Upper lobe of left lung (tissue), 6 donors: ENCODE results near the gene CYBC1. TPM values are rescaled to one million over a fixed set of nuclear protein-coding genes. Genes with fewer than 3 reads are reported as not detected.
A peak's percentile ranks its signal among the peaks of the same experiment; 100 is the strongest.

Experiments
- ATAC-seq, 2 donors: fragments of 200-7000 bp; cut with Tn5 transposase; one replicate each; pipeline ENCODE4 v1.9.1; 2022; ENCODE audit warnings: mild to moderate bottlenecking in 2 of 2, moderate library complexity in 2 of 2; ENCODE audit not compliant: low FRiP score in 2 of 2
- DNase-seq, 2 donors: peaks; one replicate each; pipeline ENCODE4 v3.0.0-alpha.2; 2019 to 2020
- H3K27ac ChIP-seq, 4 donors: fragments of 200-600 bp; sonication (generic); one replicate each; pipeline ENCODE4 v1.5.1; 2016 to 2019
- H3K27me3 ChIP-seq, 4 donors: fragments of 200-600 bp; sonication (generic); one replicate each; pipeline ENCODE4 v1.5.1; 2017 to 2019
- H3K36me3 ChIP-seq, 4 donors: fragments of 200-600 bp; sonication (generic); one replicate each; pipeline ENCODE4 v1.5.1; 2016 to 2019
- H3K4me1 ChIP-seq, 4 donors: fragments of 200-600 bp; sonication (generic); one replicate each; pipeline ENCODE4 v1.5.1; 2018 to 2019
- H3K4me3 ChIP-seq, 4 donors: fragments of 200-600 bp; sonication (generic); one replicate each; pipeline ENCODE4 v1.5.1; 2017 to 2019; ENCODE audit warnings: mild to moderate bottlenecking in 2 of 4, moderate library complexity in 1 of 4
- H3K9me3 ChIP-seq, 4 donors: fragments of 200-600 bp; sonication (generic); one replicate each; pipeline ENCODE4 v1.5.1; 2018 to 2019
- CTCF ChIP-seq, 6 experiments: fragments of 450-650 bp in 4 of 6; fragments of 200-600 bp in 2 of 6; sonication (generic) in 2 of 6; IDR thresholded peaks; one replicate each; pipeline ENCODE4 v1.5.1; 2016 to 2019; ENCODE audit warnings: antibody characterized with exemption in 6 of 6
- EP300 ChIP-seq, 4 donors: sonication (generic); formaldehyde crosslinking; IDR thresholded peaks; one replicate each; pipeline ENCODE4 v1.5.1; 2017; ENCODE audit warnings: antibody characterized with exemption in 4 of 4, control low read depth in 2 of 4
- POLR2A ChIP-seq, 4 donors: fragments of 450-650 bp; IDR thresholded peaks; one replicate each; pipeline ENCODE4 v1.5.1; 2016 to 2017; ENCODE audit warnings: antibody characterized with exemption in 4 of 4, mild to moderate bottlenecking in 2 of 4
- POLR2AphosphoS5 ChIP-seq, 2 donors: sonication (generic); formaldehyde crosslinking; IDR thresholded peaks; one replicate each; pipeline ENCODE4 v1.5.1; 2017; ENCODE audit warnings: antibody characterized with exemption in 2 of 2
- WGBS, 2 donors: methylation state at CpG; one replicate each; pipeline ENCODE4 v1.1.5; 2017 to 2018; 5-methylcytosine and 5-hydroxymethylcytosine counted together
- total RNA-seq, 6 donors: library from RNA; depleted of rRNA in 4 of 6; stranded (reverse); fragments of >200 nt in 4 of 6; gene quantifications; one replicate each; pipeline versions ENCODE4 v1.1.0 to v1.2.1, GENCODE V29; 2016 to 2021
- donor health status: DM: no; HTN: no; CAD: no; lungs with moderate emphysema.
- donor health status: DM: no; HTN: yes; CAD: no; lungs with severe emphysema.

CYBC1 gene
- 100 to 1,000 TPM in 3 of 6 donors, 10 to 100 TPM in 3; 74.9 to 193 (median 108) TPM for total RNA-seq

GRCh38 chr17:82450357-82451106 is at the start of gene CYBC1:
CYBC1 (minus strand) TSS chr17:82450752; CDS start chr17:82449254, 1,498 bp downstream.
- H3K4me1 ChIP-seq: peaks cover 39 to 50% (median 42%) of the 10 kb centered on the region in 4 donors
- H3K27me3 ChIP-seq: no peaks in the 10 kb centered on the region
- 1% methylated on average over 49 to 91 of the region's 91 CpGs for WGBS, 2 donors

GRCh38 chr17:82497483-82498405 is 47.2 kb upstream of the CYBC1 start:
- Histone ChIP-seq H3K9me3 (no peaks in the 10 kb centered on the region), H3K27me3 (no peaks in the 10 kb centered on the region), H3K27ac (peak overlapping the region; percentile 81 to 91 (median 84)), H3K36me3 (no peaks in the 10 kb centered on the region), H3K4me3 (peak overlapping the region; percentile 46 to 69 (median 54)), H3K4me1 (peaks cover 17 to 39% (median 25%) of the 10 kb centered on the region in 4 donors)
- ATAC-seq (peak; percentile 20 to 62), DNase-seq (peak; percentile 53 to 89)
- TF ChIP-seq POLR2A (IDR thresholded peaks at IDR 0.05) (no peak), POLR2AphosphoS5 (IDR thresholded peaks at IDR 0.05) (no peak), CTCF (IDR thresholded peaks at IDR 0.05) (no peak), EP300 (IDR thresholded peaks at IDR 0.05) (no peak)
- WGBS, 2 donors: 7 to 16% methylated on average over 29 to 58 of the region's 66 CpGs

More at GRCh38 chr17:82450357-82451106, at the start of gene CYBC1:
- no peaks in the 10 kb centered on the region for H3K9me3 ChIP-seq
- peaks cover 0 to 17% (median 1%) of the 10 kb centered on the region in 4 donors for H3K36me3 ChIP-seq
- TF ChIP-seq POLR2AphosphoS5 (IDR thresholded peaks at IDR 0.05): peak; percentile 91 to 95
- TF ChIP-seq CTCF (IDR thresholded peaks at IDR 0.05): peak in 4 of 6 experiments; percentile 27 to 54 (median 30)
- peak in 3 of 4 donors; percentile 62 to 91 (median 63) for TF ChIP-seq POLR2A (IDR thresholded peaks at IDR 0.05)
- peak; percentile 90 to 94 (median 94) for TF ChIP-seq EP300 (IDR thresholded peaks at IDR 0.05)
- H3K4me3 ChIP-seq: peak within 1 kb of the TSS; percentile 71 to 84 (median 80)
- H3K27ac ChIP-seq: peak within 1 kb of the TSS; percentile 90 to 97 (median 94)
- DNase-seq (peak; percentile 92 to 99), ATAC-seq (peak; percentile 95 to 98)

- Histone ChIP-seq H3K27ac (peak overlapping the region; percentile 81 to 91 (median 84)), H3K27me3 (no peaks in the 10 kb centered on the region), H3K9me3 (no peaks in the 10 kb centered on the region), H3K4me1 (peaks cover 17 to 39% (median 25%) of the 10 kb centered on the region in 4 donors), H3K4me3 (peak overlapping the region; percentile 46 to 69 (median 54)), H3K36me3 (no peaks in the 10 kb centered on the region)
- ATAC-seq (peak; percentile 81 to 93), DNase-seq (peak; percentile 99)
- 10 to 31% methylated on average over 29 to 34 of the region's 83 CpGs for WGBS, 2 donors
- TF ChIP-seq POLR2AphosphoS5 (IDR thresholded peaks at IDR 0.05) (peak; percentile 73 to 87), CTCF (IDR thresholded peaks at IDR 0.05) (peak in 2 of 6 experiments; percentile 9 to 41), POLR2A (IDR thresholded peaks at IDR 0.05) (peak in 2 of 4 donors; percentile 54 to 83), EP300 (IDR thresholded peaks at IDR 0.05) (no peak)
Observed at GRCh38 chr17:82496529-82497434, 46.2 kb upstream of the CYBC1 start.
